Tibial nerve (tissue), 4 donors: ENCODE measurements around the gene IP6K1. TPM values are rescaled to one million over a fixed set of nuclear protein-coding genes. Genes with fewer than 3 reads are reported as not detected.
A peak's percentile ranks its signal among the peaks of the same experiment; 100 is the strongest.
"Not testable (repeated sequence)": the region's sequence is repeated elsewhere in the genome, so short reads cannot be mapped to it uniquely, and the experiment has no call there.

Experiments used
- DNase-seq, 2 donors: peaks; one replicate each; pipeline ENCODE4 v3.0.0-alpha.2; 2019; ENCODE audit warnings: low spot score in 2 of 2
- H3K27ac ChIP-seq, 4 donors: fragments of 200-600 bp; sonication (generic) in 3 of 4; one replicate each; pipeline ENCODE4 v1.5.1; 2017 to 2019; ENCODE audit warnings: mild to moderate bottlenecking in 1 of 4
- H3K27me3 ChIP-seq, 2 donors: fragments of 200-600 bp; sonication (generic) in 1 of 2; one replicate each; pipeline versions ENCODE4 v1.5.1 to v1.6.0; 2017 to 2019
- H3K36me3 ChIP-seq, 3 donors: fragments of 200-600 bp; sonication (generic); one replicate each; pipeline ENCODE4 v1.5.1; 2018 to 2019
- H3K4me1 ChIP-seq, 4 donors: fragments of 200-600 bp; sonication (generic) in 3 of 4; one replicate each; pipeline ENCODE4 v1.5.1; 2017 to 2019
- H3K4me3 ChIP-seq, 4 donors: fragments of 200-600 bp; sonication (generic) in 3 of 4; one replicate each; pipeline ENCODE4 v1.5.1; 2017 to 2019; ENCODE audit warnings: mild to moderate bottlenecking in 1 of 4, moderate library complexity in 1 of 4
- H3K9me3 ChIP-seq, 4 donors: fragments of 200-600 bp; sonication (generic) in 3 of 4; one replicate each; pipeline ENCODE4 v1.5.1; 2017 to 2019
- CTCF ChIP-seq, 5 experiments: fragments of 200-600 bp in 3 of 5; fragments of 450-650 bp in 2 of 5; sonication (generic) in 3 of 5; IDR thresholded peaks; one replicate each; pipeline ENCODE4 v1.5.1; 2016 to 2019; ENCODE audit warnings: antibody characterized with exemption in 5 of 5, mild to moderate bottlenecking in 3 of 5, moderate library complexity in 2 of 5
- EP300 ChIP-seq, 2 donors: sonication (generic); formaldehyde crosslinking; IDR thresholded peaks; one replicate each; pipeline ENCODE4 v1.6.1; 2017; ENCODE audit warnings: antibody characterized with exemption in 2 of 2, mild to moderate bottlenecking in 1 of 2
- POLR2A ChIP-seq, 2 donors: fragments of 450-650 bp; IDR thresholded peaks; one replicate each; pipeline ENCODE4 v1.6.1; 2017; ENCODE audit warnings: antibody characterized with exemption in 2 of 2, mild to moderate bottlenecking in 2 of 2, moderate library complexity in 2 of 2
- WGBS, 2 donors: methylation state at CpG; one replicate each; pipeline ENCODE4 v1.1.5; 2018; 5-methylcytosine and 5-hydroxymethylcytosine counted together
- total RNA-seq, 4 donors: library from RNA; depleted of rRNA; stranded (reverse); fragments of >200 nt; gene quantifications; one replicate each; pipeline ENCODE4 v1.1.0, GENCODE V29; 2016

The IP6K1 gene
- total RNA-seq, 4 donors from 2014 or later = 43.2 to 77.5 (median 50.7) TPM

- H3K27ac ChIP-seq = peak within 1 kb of the TSS; percentile 63 to 84 (median 79)
- TF ChIP-seq EP300 (IDR thresholded peaks at IDR 0.05) = peak; percentile 61 to 84
- no peak for TF ChIP-seq POLR2A (IDR thresholded peaks at IDR 0.05)
- peak in 4 of 5 experiments; percentile 17 to 57 (median 24) for TF ChIP-seq CTCF (IDR thresholded peaks at IDR 0.05)
- H3K27me3 ChIP-seq = peaks cover 0 to 14% of the 10 kb centered on the region in 2 donors
- 0 to 1% methylated on average over 23 to 39 of the region's 66 CpGs for WGBS, 2 donors
- H3K36me3 ChIP-seq = peaks cover 0 to 13% (median 0%) of the 10 kb centered on the region in 3 donors
- H3K4me3 ChIP-seq = peak within 1 kb of the TSS; percentile 80 to 95 (median 86)
- H3K9me3 ChIP-seq = no peaks in the 10 kb centered on the region
- peaks cover 0 to 51% (median 13%) of the 10 kb centered on the region in 4 donors for H3K4me1 ChIP-seq
- peak; percentile 62 to 78 for DNase-seq
These were observed 97.1 kb downstream of the IP6K1 start, which contains the start of the genes MST1 and RNF123 for GRCh38 chr3:49689046-49689907. TSS of gene MST1 (minus strand) at chr3:49689474. CDS start at chr3:49688691, 783 bp downstream. TSS of gene RNF123 (plus strand) at chr3:49689557. CDS start at chr3:49691166, 1,609 bp downstream.

- H3K27me3 ChIP-seq = peaks cover 0 to 14% of the 10 kb centered on the region in 2 donors
- H3K36me3 ChIP-seq = peaks cover 0 to 21% (median 0%) of the 10 kb centered on the region in 3 donors
- not testable (repeated sequence) for DNase-seq, H3K9me3 ChIP-seq
- peak overlapping the region; percentile 63 to 84 (median 79) for H3K27ac ChIP-seq
- peaks cover 0 to 51% (median 13%) of the 10 kb centered on the region in 4 donors for H3K4me1 ChIP-seq
- H3K4me3 ChIP-seq = peak overlapping the region; percentile 80 to 95 (median 86)
- 68 to 70% methylated on average over 4 to 7 of the region's 7 CpGs for WGBS, 2 donors
These were observed 97.8 kb downstream of the IP6K1 start for GRCh38 chr3:49688338-49689045.

- H3K9me3 ChIP-seq, H3K4me3 ChIP-seq, H3K27ac ChIP-seq, DNase-seq: not testable (repeated sequence)
- WGBS, 2 donors = 87 to 89% methylated on average over 6 to 9 of the region's 12 CpGs
- Histone ChIP-seq H3K4me1 (peaks cover 0 to 51% (median 13%) of the 10 kb centered on the region in 4 donors), H3K27me3 (peaks cover 0 to 14% of the 10 kb centered on the region in 2 donors), H3K36me3 (peaks cover 0 to 32% (median 0%) of the 10 kb centered on the region in 3 donors)
These were observed 98.9 kb downstream of the IP6K1 start for GRCh38 chr3:49687424-49687795.

GRCh38 chr3:49686769-49687423, 99.4 kb downstream of the IP6K1 start:
- Histone ChIP-seq H3K4me1 (peaks cover 0 to 49% (median 13%) of the 10 kb centered on the region in 4 donors), H3K27me3 (peaks cover 0 to 14% of the 10 kb centered on the region in 2 donors), H3K4me3 (peak overlapping the region; percentile 7 to 25 (median 12)), H3K36me3 (peaks cover 0 to 37% (median 0%) of the 10 kb centered on the region in 3 donors)
- H3K9me3 ChIP-seq, DNase-seq, H3K27ac ChIP-seq: not testable (repeated sequence)
- 8 to 14% methylated on average over 22 to 25 of the region's 44 CpGs for WGBS, 2 donors

GRCh38 chr3:49686346-49686745, 100.0 kb downstream of the IP6K1 start:
- WGBS, 2 donors = 0 to 2% methylated on average over 7 to 15 of the region's 29 CpGs
- DNase-seq, H3K27ac ChIP-seq, H3K9me3 ChIP-seq: not testable (repeated sequence)
- H3K36me3 ChIP-seq = peaks cover 0 to 42% (median 0%) of the 10 kb centered on the region in 3 donors
- H3K4me3 ChIP-seq = peak overlapping the region in 3 of 4 donors; percentile 11 to 25 (median 13)
- peaks cover 0 to 44% (median 12%) of the 10 kb centered on the region in 4 donors for H3K4me1 ChIP-seq
- peaks cover 0 to 14% of the 10 kb centered on the region in 2 donors for H3K27me3 ChIP-seq

- WGBS, 2 donors = 25 to 73% methylated on average over 8 to 25 of the region's 36 CpGs
- not testable (repeated sequence) for DNase-seq, H3K9me3 ChIP-seq, H3K27ac ChIP-seq
- Histone ChIP-seq H3K36me3 (peaks cover 0 to 47% (median 0%) of the 10 kb centered on the region in 3 donors), H3K27me3 (peaks cover 0 to 14% of the 10 kb centered on the region in 2 donors), H3K4me3 (peak overlapping the region in 1 of 4 donors; percentile 25), H3K4me1 (peaks cover 0 to 39% (median 10%) of the 10 kb centered on the region in 4 donors)
These were observed 100.5 kb downstream of the IP6K1 start for GRCh38 chr3:49685846-49686245.

GRCh38 chr3:49685103-49685502, 101.2 kb downstream of the IP6K1 start:
- peaks cover 0 to 55% (median 2%) of the 10 kb centered on the region in 3 donors for H3K36me3 ChIP-seq
- H3K9me3 ChIP-seq, H3K4me3 ChIP-seq, DNase-seq, H3K27ac ChIP-seq: not testable (repeated sequence)
- peaks cover 0 to 31% (median 7%) of the 10 kb centered on the region in 4 donors for H3K4me1 ChIP-seq
- WGBS, 2 donors = 93 to 95% methylated on average over 9 to 10 of the region's 10 CpGs
- peaks cover 0 to 14% of the 10 kb centered on the region in 2 donors for H3K27me3 ChIP-seq

- H3K27ac ChIP-seq, H3K4me3 ChIP-seq, DNase-seq, H3K9me3 ChIP-seq: not testable (repeated sequence)
- 67 to 92% methylated on average over 2 of the region's 2 CpGs for whole genome bisulfite sequencing, 2 donors
- H3K4me1 ChIP-seq = peaks cover 0 to 27% (median 7%) of the 10 kb centered on the region in 4 donors
- peaks cover 0 to 61% (median 8%) of the 10 kb centered on the region in 3 donors for H3K36me3 ChIP-seq
- peaks cover 0 to 14% of the 10 kb centered on the region in 2 donors for H3K27me3 ChIP-seq
These were observed 101.9 kb downstream of the IP6K1 start for GRCh38 chr3:49684453-49684852.
